ENCODE results near the gene RBL2.
"Not testable (repeated sequence)": the region's sequence is repeated elsewhere in the genome, so short reads cannot be mapped to it uniquely, and the experiment has no call there.

Gene RBL2

GRCh38 chr16:53537626-53538025 is 103.4 kb downstream of the RBL2 start:
- DNase-seq (ENCODE audit: low spot score): no peak

GRCh38 chr16:53539346-53539745 is 105.1 kb downstream of the RBL2 start:
- not testable (repeated sequence) for DNase-seq (ENCODE audit: low spot score)

- not testable (repeated sequence) for DNase-seq (ENCODE audit: low spot score)
These were observed 105.8 kb downstream of the RBL2 start for GRCh38 chr16:53539759-53540718.

Data from NAMALWA (cell line).